AG04450 (cell line): ENCODE data around the gene PAK3. TPM values are rescaled to one million over a fixed set of nuclear protein-coding genes. Genes with fewer than 3 reads are reported as not detected.

Experiments used
- CTCF ChIA-PET: fragments of 300-600, 350-600 bp; formaldehyde crosslinking; extraction: SDS; loops from one replicate; lab custom pipeline; 2022; ENCODE audit warnings: antibody characterized with exemption, inconsistent platforms; lab: Charles Lee
- POLR2A ChIA-PET: fragments of 350-600 bp; formaldehyde crosslinking; extraction: SDS; loops from one replicate; lab custom pipeline; 2021; ENCODE audit warnings: antibody characterized with exemption, inconsistent platforms; lab: Yijun Ruan, JAX
- DNase-seq: peaks from one replicate; pipeline ENCODE4 v3.0.0-alpha.2; 2011; ENCODE audit warnings: low read depth, low spot score
- H3K27ac ChIP-seq: one replicate; pipeline ENCODE4 v1.5.1; 2012; ENCODE audit warnings: low read depth, low read length, control low read depth
- H3K27me3 ChIP-seq: one replicate; pipeline ENCODE4 v1.6.0; 2012; ENCODE audit warnings: low read length; ENCODE audit not compliant: control insufficient read depth, insufficient read depth
- H3K4me3 ChIP-seq: 2 replicates; pipeline ENCODE4 v1.5.1; 2011; ENCODE audit warnings: mild to moderate bottlenecking, low read depth, low read length, control low read depth
- H3K9me3 ChIP-seq: 2 replicates; pipeline ENCODE4 v1.5.1; 2012; ENCODE audit warnings: low read length; ENCODE audit not compliant: control insufficient read depth, insufficient read depth
- polyA plus RNA-seq: library from polyadenylated mRNA; depleted of rRNA; stranded (reverse); fragments of >200 nt; gene quantifications from 2 replicates; pipeline ENCODE4 v1.2.3, GENCODE V29; 2011
- TF ChIP-seq, protein P1 (sequence below): IDR thresholded peaks from 2 replicates; pipeline ENCODE4 v1.5.1; 2011; ENCODE audit warnings: low read depth, low read length, control low read depth, inconsistent platforms

Gene PAK3
- polyA plus RNA-seq, 1 experiment = 0.66 TPM

DNA sequence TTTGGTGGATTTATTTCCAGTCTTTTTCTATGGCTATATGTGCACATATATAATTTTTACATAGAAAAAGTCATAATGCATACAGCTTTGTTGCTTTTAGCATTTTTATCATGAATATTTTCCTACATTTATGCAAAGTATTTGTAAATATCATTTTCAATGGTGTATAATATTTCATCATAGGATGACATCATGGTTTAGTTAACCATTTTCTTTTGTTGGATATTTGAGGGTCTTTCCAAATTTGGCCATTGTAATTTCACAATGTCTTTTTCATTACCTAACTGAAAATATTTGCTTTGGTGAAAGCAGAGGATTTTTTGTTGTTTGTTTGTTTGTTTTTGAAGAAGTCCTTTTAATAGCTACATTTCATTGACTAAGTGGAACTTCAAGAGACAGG lies 31.0 kb downstream of the PAK3 start:
- no peaks in the 10 kb centered on the region for H3K27me3 ChIP-seq
- H3K9me3 ChIP-seq = no peaks in the 10 kb centered on the region
- ChIA-PET POLR2A (no interaction called here), CTCF (no interaction called here)
- H3K27ac ChIP-seq = no peak overlapping the region
- DNase-seq = no peak
- H3K4me3 ChIP-seq = no peak overlapping the region
- TF ChIP-seq, protein P1, sequence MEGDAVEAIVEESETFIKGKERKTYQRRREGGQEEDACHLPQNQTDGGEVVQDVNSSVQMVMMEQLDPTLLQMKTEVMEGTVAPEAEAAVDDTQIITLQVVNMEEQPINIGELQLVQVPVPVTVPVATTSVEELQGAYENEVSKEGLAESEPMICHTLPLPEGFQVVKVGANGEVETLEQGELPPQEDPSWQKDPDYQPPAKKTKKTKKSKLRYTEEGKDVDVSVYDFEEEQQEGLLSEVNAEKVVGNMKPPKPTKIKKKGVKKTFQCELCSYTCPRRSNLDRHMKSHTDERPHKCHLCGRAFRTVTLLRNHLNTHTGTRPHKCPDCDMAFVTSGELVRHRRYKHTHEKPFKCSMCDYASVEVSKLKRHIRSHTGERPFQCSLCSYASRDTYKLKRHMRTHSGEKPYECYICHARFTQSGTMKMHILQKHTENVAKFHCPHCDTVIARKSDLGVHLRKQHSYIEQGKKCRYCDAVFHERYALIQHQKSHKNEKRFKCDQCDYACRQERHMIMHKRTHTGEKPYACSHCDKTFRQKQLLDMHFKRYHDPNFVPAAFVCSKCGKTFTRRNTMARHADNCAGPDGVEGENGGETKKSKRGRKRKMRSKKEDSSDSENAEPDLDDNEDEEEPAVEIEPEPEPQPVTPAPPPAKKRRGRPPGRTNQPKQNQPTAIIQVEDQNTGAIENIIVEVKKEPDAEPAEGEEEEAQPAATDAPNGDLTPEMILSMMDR = no peak

DNA sequence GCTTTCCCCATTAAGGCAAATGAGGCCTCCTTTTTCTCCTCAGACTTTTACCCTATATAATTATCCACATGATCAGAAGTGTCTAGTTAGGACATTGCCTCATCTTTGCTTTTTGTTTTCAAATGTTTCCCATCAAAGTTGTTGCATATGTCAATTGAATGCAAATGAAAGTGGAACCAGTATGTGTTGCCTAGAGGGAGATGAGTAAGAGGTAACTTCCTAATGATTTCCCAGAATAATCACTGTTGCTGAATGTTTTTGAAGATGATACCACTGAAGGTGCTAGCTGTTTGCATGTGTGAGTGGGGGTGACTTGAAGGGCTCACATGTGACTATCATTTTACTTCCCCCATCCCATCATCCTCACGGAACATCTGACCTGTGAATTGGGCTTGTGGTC lies 33.9 kb downstream of the PAK3 start:
- no peak overlapping the region for H3K4me3 ChIP-seq
- H3K9me3 ChIP-seq = no peaks in the 10 kb centered on the region
- DNase-seq = no peak
- CTCF ChIA-PET = no interaction called here
- no peak overlapping the region for H3K27ac ChIP-seq
- POLR2A ChIA-PET = no interaction called here
- no peaks in the 10 kb centered on the region for H3K27me3 ChIP-seq
- TF ChIP-seq, protein P1 = no peak

DNA sequence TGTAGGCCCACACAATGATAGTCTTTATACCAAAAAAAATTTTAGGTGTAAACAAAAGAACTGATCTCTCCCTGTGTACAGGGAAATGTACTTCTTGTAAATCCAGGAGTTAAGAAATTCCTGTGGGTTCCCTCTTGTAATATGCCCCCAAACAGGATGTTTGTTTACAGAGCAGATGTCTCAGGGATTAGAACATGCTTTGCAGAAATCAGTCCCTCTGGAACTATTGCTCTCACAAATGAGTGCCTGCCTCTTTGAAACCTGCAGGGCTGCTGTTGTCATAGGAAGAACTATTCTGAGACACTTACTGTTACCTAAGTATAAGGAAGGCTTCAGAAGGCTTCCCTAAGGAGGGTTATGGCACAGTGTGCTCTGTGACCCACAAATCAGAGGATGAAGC lies 35.6 kb downstream of the PAK3 start:
- Histone ChIP-seq H3K27ac (no peak overlapping the region), H3K27me3 (no peaks in the 10 kb centered on the region), H3K9me3 (no peaks in the 10 kb centered on the region), H3K4me3 (no peak overlapping the region)
- POLR2A ChIA-PET = no interaction called here
- no peak for DNase-seq
- CTCF ChIA-PET = no interaction called here
- TF ChIP-seq, protein P1 = no peak

DNA sequence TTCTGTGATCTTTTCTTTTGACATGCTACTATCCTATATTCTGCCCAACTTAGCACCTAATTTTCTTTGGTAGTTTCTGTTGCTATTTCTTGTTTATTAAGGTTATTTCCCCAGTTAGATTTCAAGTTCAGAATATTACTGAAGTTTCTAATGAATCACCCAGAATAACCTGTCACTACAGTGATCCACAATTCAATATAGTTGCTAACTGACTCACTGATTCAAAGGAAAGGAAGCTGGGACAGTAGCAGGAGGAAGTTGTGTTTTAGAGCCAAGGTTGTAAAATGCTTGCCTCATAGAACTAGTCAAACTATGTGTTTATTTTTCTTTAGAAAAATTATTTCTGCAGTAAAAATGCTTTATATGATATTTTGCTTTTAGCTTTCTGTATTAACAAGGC lies 37.4 kb downstream of the PAK3 start:
- ChIA-PET CTCF (no interaction called here), POLR2A (no interaction called here)
- Histone ChIP-seq H3K9me3 (no peaks in the 10 kb centered on the region), H3K27ac (no peak overlapping the region), H3K4me3 (no peak overlapping the region), H3K27me3 (no peaks in the 10 kb centered on the region)
- TF ChIP-seq, protein P1 = no peak
- DNase-seq = no peak

DNA sequence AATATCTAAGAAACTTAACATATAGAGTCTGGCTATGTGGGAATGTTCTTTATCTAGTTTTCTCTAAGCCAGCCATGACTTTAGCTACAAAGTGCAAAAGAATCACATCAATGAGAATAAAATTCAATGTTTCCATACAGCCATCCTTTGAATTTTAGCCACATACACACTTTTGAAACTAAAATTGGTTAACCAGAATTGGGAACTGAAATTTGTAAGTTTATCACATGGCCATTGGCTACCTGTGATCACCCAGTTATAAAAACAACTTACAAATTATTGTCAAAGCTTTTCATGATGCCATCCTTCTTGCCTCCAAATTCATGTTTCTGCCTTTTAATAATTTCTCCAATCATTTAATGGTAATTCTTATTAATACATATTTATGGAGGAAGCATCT lies 49.9 kb downstream of the PAK3 start:
- no peak for DNase-seq
- Histone ChIP-seq H3K9me3 (no peaks in the 10 kb centered on the region), H3K27ac (no peak overlapping the region), H3K27me3 (no peaks in the 10 kb centered on the region), H3K4me3 (no peak overlapping the region)
- ChIA-PET POLR2A (no interaction called here), CTCF (no interaction called here)
- TF ChIP-seq, protein P1 = no peak
